Measurements from ENCODE around the gene MAN1C1.
A peak's percentile ranks its signal among the peaks of the same experiment; 100 is the strongest.

The MAN1C1 gene

GRCh38 chr1:25616095-25616986, at the start of gene MAN1C1:
Gene MAN1C1 (plus strand): TSS chr1:25616791. CDS start chr1:25617798, 1,007 bp downstream.
- peak; percentile 95 for DNase-seq

- no peak for DNase-seq
Observed at GRCh38 chr1:25567710-25568089, 48.9 kb upstream of the MAN1C1 start.

GRCh38 chr1:25568090-25568833, 48.3 kb upstream of the MAN1C1 start:
- peak; percentile 37 for DNase-seq

- no peak for DNase-seq
Observed at GRCh38 chr1:25568834-25569596, 47.6 kb upstream of the MAN1C1 start.

GRCh38 chr1:25569597-25570396, 46.8 kb upstream of the MAN1C1 start:
- peak; percentile 97 for DNase-seq

GRCh38 chr1:25570798-25571521, 45.6 kb upstream of the MAN1C1 start:
- DNase-seq, result no peak

- DNase-seq, result no peak
Observed at GRCh38 chr1:25571522-25571970, 45.0 kb upstream of the MAN1C1 start.

GRCh38 chr1:25572107-25572506, 44.5 kb upstream of the MAN1C1 start:
- no peak for DNase-seq

- peak; percentile 83 for DNase-seq
Observed at GRCh38 chr1:25572708-25573590, 43.6 kb upstream of the MAN1C1 start.

GRCh38 chr1:25573591-25573930, 43.0 kb upstream of the MAN1C1 start:
- no peak for DNase-seq

- DNase-seq, result no peak
Observed at GRCh38 chr1:25573961-25574360, 42.6 kb upstream of the MAN1C1 start.

GRCh38 chr1:25575191-25575590, 41.4 kb upstream of the MAN1C1 start:
- DNase-seq, result no peak

- no peak for DNase-seq
Observed at GRCh38 chr1:25576459-25577133, 40.0 kb upstream of the MAN1C1 start.

- peak; percentile 19 for DNase-seq
Observed at GRCh38 chr1:25577134-25577920, 39.3 kb upstream of the MAN1C1 start.

GRCh38 chr1:25579292-25580252, 37.0 kb upstream of the MAN1C1 start:
- DNase-seq, result peak; percentile 99

GRCh38 chr1:25580927-25581326, 35.7 kb upstream of the MAN1C1 start:
- DNase-seq, result peak; percentile 60

GRCh38 chr1:25581764-25582163, 34.8 kb upstream of the MAN1C1 start:
- DNase-seq, result peak; percentile 27

Measured in NCI-H82 (cell line).